ENCODE measurements around the gene E2F1.

E2F1 gene

GRCh38 chr20:33653900-33654596 is 32.1 kb downstream of the E2F1 start:
- Histone ChIP-seq H3K27me3 (ENCODE audit: insufficient read depth, low read depth, severe bottlenecking) (no peaks in the 10 kb centered on the region), H3K36me3 (peaks cover 18% of the 10 kb centered on the region), H3K27ac (no peak overlapping the region), H3K4me3 (ENCODE audit: low read depth, low read length) (no peak overlapping the region), H3K9me3 (ENCODE audit: severe bottlenecking) (no peaks in the 10 kb centered on the region)
- no peak for TF ChIP-seq CTCF (IDR thresholded peaks at IDR 0.05; ENCODE audit: low read depth, low read length)
- no peak for DNase-seq

GRCh38 chr20:33653218-33653899 is 32.8 kb downstream of the E2F1 start:
- TF ChIP-seq CTCF (IDR thresholded peaks at IDR 0.05; ENCODE audit: low read depth, low read length): peak; percentile 98
- H3K27ac ChIP-seq: no peak overlapping the region
- no peak overlapping the region for H3K4me3 ChIP-seq (ENCODE audit: low read depth, low read length)
- H3K36me3 ChIP-seq: peaks cover 17% of the 10 kb centered on the region
- H3K27me3 ChIP-seq (ENCODE audit: insufficient read depth, low read depth, severe bottlenecking): no peaks in the 10 kb centered on the region
- peak; percentile 82 for DNase-seq
- H3K9me3 ChIP-seq (ENCODE audit: severe bottlenecking): no peaks in the 10 kb centered on the region

- TF ChIP-seq CTCF (IDR thresholded peaks at IDR 0.05; ENCODE audit: low read depth, low read length): no peak
- no peaks in the 10 kb centered on the region for H3K9me3 ChIP-seq (ENCODE audit: severe bottlenecking)
- no peaks in the 10 kb centered on the region for H3K36me3 ChIP-seq
- no peak overlapping the region for H3K4me3 ChIP-seq (ENCODE audit: low read depth, low read length)
- H3K27me3 ChIP-seq (ENCODE audit: insufficient read depth, low read depth, severe bottlenecking): no peaks in the 10 kb centered on the region
- H3K27ac ChIP-seq: no peak overlapping the region
- no peak for DNase-seq
These were observed 34.6 kb downstream of the E2F1 start for GRCh38 chr20:33651562-33652048.

GRCh38 chr20:33650753-33651561 is 35.2 kb downstream of the E2F1 start:
- no peak for DNase-seq
- no peak for TF ChIP-seq CTCF (IDR thresholded peaks at IDR 0.05; ENCODE audit: low read depth, low read length)
- Histone ChIP-seq H3K4me3 (ENCODE audit: low read depth, low read length) (no peak overlapping the region), H3K27ac (no peak overlapping the region), H3K27me3 (ENCODE audit: insufficient read depth, low read depth, severe bottlenecking) (no peaks in the 10 kb centered on the region), H3K9me3 (ENCODE audit: severe bottlenecking) (no peaks in the 10 kb centered on the region), H3K36me3 (peaks cover 5% of the 10 kb centered on the region)

- H3K9me3 ChIP-seq (ENCODE audit: severe bottlenecking): no peaks in the 10 kb centered on the region
- no peak for TF ChIP-seq CTCF (IDR thresholded peaks at IDR 0.05; ENCODE audit: low read depth, low read length)
- peak overlapping the region; percentile 88 for H3K27ac ChIP-seq
- DNase-seq: no peak
- H3K36me3 ChIP-seq: peaks cover 12% of the 10 kb centered on the region
- no peak overlapping the region for H3K4me3 ChIP-seq (ENCODE audit: low read depth, low read length)
- H3K27me3 ChIP-seq (ENCODE audit: insufficient read depth, low read depth, severe bottlenecking): no peaks in the 10 kb centered on the region
These were observed 36.0 kb downstream of the E2F1 start for GRCh38 chr20:33650111-33650752.
